EL (cell line): ENCODE results near the gene LARP4B.
A peak's percentile ranks its signal among the peaks of the same experiment; 100 is the strongest.

ENCODE experiments used
- DNase-seq: peaks from one replicate; pipeline ENCODE4 v3.0.0-alpha.2; 2016

Gene LARP4B

DNA sequence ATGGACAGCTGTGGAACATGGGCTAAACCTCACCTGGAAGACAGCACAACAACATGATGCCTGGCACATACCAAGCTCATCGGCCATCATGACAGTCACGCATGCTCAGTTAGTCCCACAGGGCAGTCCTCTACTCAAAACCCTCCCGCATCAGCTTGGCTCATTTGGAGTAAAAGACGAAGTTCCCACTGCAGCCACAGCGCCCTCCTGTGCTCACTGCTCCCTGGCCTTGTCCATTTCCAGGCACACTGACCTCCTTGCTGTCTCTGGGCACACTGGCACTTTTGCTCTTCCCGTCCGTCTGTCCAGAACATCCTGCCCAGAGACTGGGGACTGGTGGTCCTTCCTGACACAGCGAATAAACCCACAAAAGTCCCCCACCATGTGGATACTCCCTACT, 66.2 kb downstream of the LARP4B start:
- DNase-seq, result no peak

GRCh38 chr10:860519-860918, 71.0 kb downstream of the LARP4B start:
- DNase-seq, result no peak

- no peak for DNase-seq
Observed at GRCh38 chr10:856416-857157, 74.9 kb downstream of the LARP4B start.

- no peak for DNase-seq
Observed at GRCh38 chr10:855671-856070, 75.8 kb downstream of the LARP4B start.

DNA sequence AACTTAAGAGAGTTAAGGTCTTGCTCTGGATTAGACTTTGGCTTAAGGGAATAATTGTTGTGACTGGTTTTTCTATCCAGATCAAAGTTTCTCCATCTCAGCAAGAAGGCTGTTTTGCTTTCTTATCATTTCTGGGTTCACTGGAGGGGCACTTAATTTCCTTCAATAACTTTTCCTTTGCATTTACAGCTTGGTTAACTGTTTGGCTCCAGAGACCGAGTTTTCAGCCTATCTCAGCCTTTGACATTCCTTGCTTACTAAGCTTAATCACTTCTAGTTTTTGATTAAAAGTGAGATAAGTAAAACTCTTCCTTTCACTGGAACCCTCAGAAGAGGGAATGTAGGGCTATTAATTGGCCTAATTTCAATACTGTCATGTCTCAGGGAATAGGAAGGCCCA, 76.4 kb downstream of the LARP4B start:
- DNase-seq, result no peak

- no peak for DNase-seq
Observed at GRCh38 chr10:853017-853416, 78.5 kb downstream of the LARP4B start.

GRCh38 chr10:852386-852785, 79.1 kb downstream of the LARP4B start:
- no peak for DNase-seq

GRCh38 chr10:851901-852300, 79.6 kb downstream of the LARP4B start:
- no peak for DNase-seq

GRCh38 chr10:850093-850492, 81.4 kb downstream of the LARP4B start:
- DNase-seq, result no peak

GRCh38 chr10:847868-848267, 83.6 kb downstream of the LARP4B start:
- DNase-seq, result no peak

DNA sequence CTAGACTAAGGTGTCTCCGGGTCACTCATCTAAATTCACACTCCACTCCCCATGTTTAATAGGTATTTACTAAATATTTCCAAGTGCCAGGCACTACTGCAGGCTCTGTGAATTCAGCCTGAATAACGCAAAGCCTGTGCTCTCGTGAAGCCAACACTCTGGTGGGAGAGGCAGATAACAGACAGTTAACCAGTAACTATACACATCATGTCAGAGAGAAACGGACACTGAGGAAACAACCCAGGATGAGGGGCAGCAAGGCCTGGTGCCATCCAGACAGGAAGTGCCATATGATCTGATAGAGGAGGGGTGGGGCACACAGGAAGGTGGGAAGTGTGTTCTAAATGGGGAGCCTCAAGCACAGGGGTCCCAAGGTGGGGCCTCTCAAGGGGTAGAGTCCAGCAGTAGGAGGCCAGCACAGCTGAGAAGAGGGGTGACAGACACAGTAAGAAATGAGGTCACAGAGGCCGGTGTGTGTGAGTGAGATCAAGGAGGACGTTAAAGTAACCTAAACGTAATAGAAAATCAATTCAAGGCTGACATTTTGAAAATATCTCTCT, 85.3 kb downstream of the LARP4B start:
- no peak for DNase-seq

DNA sequence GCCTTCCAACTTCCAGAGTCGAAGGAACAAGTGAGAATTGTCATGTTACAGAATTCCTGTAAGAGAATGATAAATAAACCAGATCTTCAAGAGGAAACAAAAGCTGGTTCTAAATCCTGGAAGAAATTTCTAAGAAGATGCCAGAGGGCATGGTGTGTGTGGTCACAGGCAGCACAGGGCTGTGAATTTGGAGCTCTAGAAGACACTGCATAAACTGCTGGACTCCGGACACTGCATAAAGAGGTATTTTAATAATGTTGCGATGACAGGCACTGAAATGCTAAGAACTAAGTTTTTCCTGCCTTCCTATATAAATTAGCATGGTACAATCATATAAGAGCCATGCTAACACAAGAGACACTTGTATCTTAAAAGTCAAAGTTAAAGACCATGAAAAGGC, 86.0 kb downstream of the LARP4B start:
- no peak for DNase-seq

DNA sequence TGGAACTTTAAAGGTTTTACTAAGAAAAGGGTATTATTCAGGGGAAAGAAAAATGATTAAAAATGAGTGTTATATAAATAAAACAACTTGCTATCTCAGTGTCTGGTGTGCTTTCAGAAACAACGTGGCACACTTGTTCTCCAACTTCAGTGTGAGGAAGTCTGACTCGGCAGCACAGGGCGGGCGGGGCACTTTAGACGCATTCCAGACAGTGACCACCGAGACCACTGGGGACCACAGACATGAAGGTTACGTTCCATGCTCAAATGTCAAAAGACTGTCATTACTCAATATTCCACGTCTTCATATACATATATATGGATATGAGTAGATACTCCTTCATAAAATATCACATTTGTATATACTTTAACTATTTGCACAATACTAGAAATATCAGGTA, 87.0 kb downstream of the LARP4B start:
- peak; percentile 68 for DNase-seq

DNA sequence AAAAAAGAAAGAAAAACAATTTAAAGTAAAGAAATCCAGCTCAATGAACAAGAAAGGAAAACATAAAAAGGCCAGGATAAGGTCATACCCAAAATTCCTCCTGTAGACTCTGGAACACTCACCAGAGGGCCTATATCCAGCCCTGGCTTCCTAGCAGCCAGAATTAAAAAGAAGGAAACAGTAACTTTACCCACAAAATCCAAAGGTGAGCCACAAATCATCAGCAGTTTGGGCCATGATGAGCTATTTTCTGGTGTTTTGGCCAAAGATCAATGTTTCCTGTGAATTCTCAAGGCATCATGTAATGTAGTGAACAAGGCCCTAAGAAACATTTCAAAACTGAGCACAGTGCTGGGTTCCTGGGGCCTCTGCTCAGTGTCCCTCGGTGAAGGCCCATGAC, 87.8 kb downstream of the LARP4B start:
- no peak for DNase-seq

GRCh38 chr10:842795-843194, 88.7 kb downstream of the LARP4B start:
- DNase-seq, result no peak

- DNase-seq, result no peak
Observed at GRCh38 chr10:841535-841934, 90.0 kb downstream of the LARP4B start.

- DNase-seq, result no peak
Observed at GRCh38 chr10:839550-840205, 91.8 kb downstream of the LARP4B start.

- DNase-seq, result no peak
Observed at GRCh38 chr10:836782-837181, 94.7 kb downstream of the LARP4B start.

- DNase-seq, result no peak
Observed at GRCh38 chr10:834493-834892, 97.0 kb downstream of the LARP4B start.

DNA sequence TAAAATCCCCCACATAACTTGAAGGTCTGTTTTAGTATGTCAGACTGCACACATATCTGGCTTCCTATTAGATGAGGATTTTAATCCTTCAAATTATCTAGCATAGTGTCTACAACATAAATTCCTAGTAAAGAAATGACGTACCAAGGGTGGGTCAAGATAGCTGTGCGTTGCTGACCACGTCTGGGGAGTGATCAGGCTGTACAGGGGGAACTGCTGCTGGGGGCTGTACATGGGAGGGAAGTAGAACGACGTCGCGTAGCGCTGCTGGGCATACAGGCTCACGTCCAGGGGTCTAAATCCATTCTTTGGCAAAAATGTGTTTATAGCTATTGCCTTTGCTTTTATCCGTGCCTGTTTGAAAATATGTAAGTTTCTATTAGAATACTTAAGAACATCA, 102.3 kb downstream of the LARP4B start:
- no peak for DNase-seq

DNA sequence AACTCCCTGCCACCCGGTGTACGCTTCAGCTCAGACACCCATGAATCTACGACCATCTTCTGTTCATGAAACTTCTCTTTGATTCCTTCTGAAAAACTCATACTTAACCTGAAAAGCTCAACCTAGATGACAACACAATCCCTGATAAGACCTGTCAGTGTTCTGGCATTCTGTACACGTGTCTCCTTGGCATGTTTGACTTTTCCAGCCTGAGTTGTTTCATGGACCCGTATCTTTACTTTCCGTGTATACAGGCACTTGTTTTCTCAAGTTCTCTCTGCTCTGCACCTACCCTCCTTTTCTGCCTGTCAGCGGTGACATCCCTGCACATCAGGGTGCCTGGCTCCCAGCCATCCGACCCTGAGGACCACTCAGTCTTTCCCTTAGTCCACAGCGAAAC, 103.3 kb downstream of the LARP4B start:
- DNase-seq, result no peak

DNA sequence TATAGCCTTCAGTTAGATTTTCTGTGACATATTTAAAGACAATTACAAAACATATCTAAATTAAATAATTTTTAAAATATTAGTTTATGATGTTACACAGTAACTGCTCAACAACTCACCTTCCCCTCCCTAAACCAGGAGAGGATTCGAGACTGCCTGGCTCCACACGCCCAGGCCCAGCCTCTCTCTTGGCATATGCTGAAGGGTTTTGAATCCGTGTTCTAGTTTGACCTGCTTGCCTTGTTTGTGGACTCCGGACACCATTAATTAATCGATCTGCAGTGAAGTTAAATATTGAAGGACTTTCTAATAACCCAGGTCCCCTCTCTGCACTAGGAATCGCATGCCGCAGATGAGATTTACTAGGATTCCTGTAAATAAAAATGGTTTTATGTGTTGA, 106.6 kb downstream of the LARP4B start:
- no peak for DNase-seq

- DNase-seq, result no peak
Observed at GRCh38 chr10:824497-824896, 107.0 kb downstream of the LARP4B start.

- no peak for DNase-seq
Observed at GRCh38 chr10:822661-823367, 108.7 kb downstream of the LARP4B start.
